ENCODE data around the gene MINDY4. TPM values are rescaled to one million over a fixed set of nuclear protein-coding genes. Genes with fewer than 3 reads are reported as not detected.

The MINDY4 gene
- total RNA-seq, 6 experiments from 2014 or later: 1.2 to 3.2 (median 2.3) TPM

- intact Hi-C loops (cut with DNase I): no loop called here
- H3K27me3 ChIP-seq: no peaks in the 10 kb centered on the region
- WGBS (ENCODE audit: insufficient coverage, low coverage, low lambda C conversion rate, missing lambda C conversion rate): 80% methylated on average over 1 of the region's 3 CpGs
- ATAC-seq: no peak
- no peaks in the 10 kb centered on the region for H3K36me3 ChIP-seq
- no peak overlapping the region for H3K27ac ChIP-seq
- no peak for DNase-seq
- H3K4me1 ChIP-seq: no peaks in the 10 kb centered on the region
- no peaks in the 10 kb centered on the region for H3K9me3 ChIP-seq
- H3K4me3 ChIP-seq: no peak overlapping the region
- no peak for TF ChIP-seq CTCF (IDR thresholded peaks at IDR 0.05)
- TF ChIP-seq POLR2A (IDR thresholded peaks at IDR 0.05): no peak
These were observed 164.3 kb downstream of the MINDY4 start for GRCh38 chr7:30935569-30935877.

GRCh38 chr7:30936650-30937245 lies 165.5 kb downstream of the MINDY4 start:
- H3K27ac ChIP-seq: no peak overlapping the region
- no peaks in the 10 kb centered on the region for H3K27me3 ChIP-seq
- no peaks in the 10 kb centered on the region for H3K9me3 ChIP-seq
- no peak overlapping the region for H3K4me3 ChIP-seq
- ATAC-seq: no peak
- intact Hi-C loops (cut with DNase I): no loop called here
- no peaks in the 10 kb centered on the region for H3K36me3 ChIP-seq
- H3K4me1 ChIP-seq: no peaks in the 10 kb centered on the region
- TF ChIP-seq CTCF (IDR thresholded peaks at IDR 0.05): no peak
- TF ChIP-seq POLR2A (IDR thresholded peaks at IDR 0.05): no peak
- DNase-seq: no peak

GRCh38 chr7:30937416-30937815 lies 166.2 kb downstream of the MINDY4 start:
- ATAC-seq (no peak), DNase-seq (no peak)
- WGBS (ENCODE audit: insufficient coverage, low coverage, low lambda C conversion rate, missing lambda C conversion rate): 21% methylated on average over 3 of the region's 3 CpGs
- intact Hi-C loops (cut with DNase I): no loop called here
- H3K36me3 ChIP-seq: no peaks in the 10 kb centered on the region
- no peak for TF ChIP-seq CTCF (IDR thresholded peaks at IDR 0.05)
- no peak for TF ChIP-seq POLR2A (IDR thresholded peaks at IDR 0.05)
- H3K4me3 ChIP-seq: no peak overlapping the region
- no peaks in the 10 kb centered on the region for H3K27me3 ChIP-seq
- no peaks in the 10 kb centered on the region for H3K4me1 ChIP-seq
- no peaks in the 10 kb centered on the region for H3K9me3 ChIP-seq
- H3K27ac ChIP-seq: no peak overlapping the region

GRCh38 chr7:30938435-30939316 lies 167.5 kb downstream of the MINDY4 start:
- DNase-seq (peak; percentile 85 to 89 (median 87)), ATAC-seq (peak; percentile 96 to 99 (median 98))
- whole genome bisulfite sequencing (ENCODE audit: insufficient coverage, low coverage, low lambda C conversion rate, missing lambda C conversion rate): 8% methylated on average over 4 of the region's 25 CpGs
- Histone ChIP-seq H3K4me3 (no peak overlapping the region), H3K27me3 (no peaks in the 10 kb centered on the region), H3K4me1 (no peaks in the 10 kb centered on the region), H3K9me3 (no peaks in the 10 kb centered on the region), H3K27ac (no peak overlapping the region), H3K36me3 (no peaks in the 10 kb centered on the region)
- TF ChIP-seq POLR2A (IDR thresholded peaks at IDR 0.05) (no peak), CTCF (IDR thresholded peaks at IDR 0.05) (peak; percentile 90 to 99 (median 98))
- intact Hi-C loops (cut with DNase I): no loop called here

Data from right lobe of liver (tissue), 6 donors.